ENCODE data around the gene PNKD.

DNA sequence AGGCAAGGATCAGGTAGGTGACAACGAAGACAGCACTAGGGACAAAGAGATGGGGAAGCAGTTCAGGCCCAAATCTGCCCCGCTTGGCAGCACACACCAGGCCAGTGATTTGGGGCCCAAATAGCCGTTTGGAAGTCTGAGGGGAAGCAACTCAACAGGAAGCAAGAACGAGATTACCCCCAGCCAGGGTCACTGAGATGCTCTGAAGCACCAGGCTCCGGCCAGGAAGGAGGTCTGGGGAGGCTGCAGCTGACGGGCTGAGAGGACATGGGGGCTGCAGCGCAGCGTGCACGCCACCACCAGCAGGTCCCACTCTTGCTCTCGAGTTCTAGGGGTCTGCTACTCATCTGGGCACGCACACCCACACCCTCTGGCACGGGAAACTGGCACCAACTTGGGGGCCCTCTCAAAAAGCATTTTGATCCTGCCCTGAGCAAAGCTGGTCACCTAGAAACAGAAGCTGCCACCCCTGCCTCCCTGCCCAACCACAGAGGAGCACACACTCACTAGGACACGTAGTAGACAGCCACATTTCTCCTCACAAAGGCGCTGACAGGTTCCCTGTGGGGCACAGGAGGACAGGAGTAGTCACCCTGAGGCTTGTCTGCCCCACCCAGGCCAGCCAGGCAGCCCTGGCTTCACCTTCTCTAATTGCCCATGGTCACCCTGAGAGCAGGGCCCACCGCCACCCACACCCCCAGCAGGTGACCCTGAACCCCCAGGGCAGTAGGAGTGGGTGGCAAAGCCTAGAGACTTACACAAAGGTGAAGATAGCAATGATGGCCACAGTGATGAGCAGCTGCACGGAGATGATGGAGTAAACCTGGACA, 8.4 kb downstream of the PNKD start:
- TF ChIP-seq, protein P1, sequence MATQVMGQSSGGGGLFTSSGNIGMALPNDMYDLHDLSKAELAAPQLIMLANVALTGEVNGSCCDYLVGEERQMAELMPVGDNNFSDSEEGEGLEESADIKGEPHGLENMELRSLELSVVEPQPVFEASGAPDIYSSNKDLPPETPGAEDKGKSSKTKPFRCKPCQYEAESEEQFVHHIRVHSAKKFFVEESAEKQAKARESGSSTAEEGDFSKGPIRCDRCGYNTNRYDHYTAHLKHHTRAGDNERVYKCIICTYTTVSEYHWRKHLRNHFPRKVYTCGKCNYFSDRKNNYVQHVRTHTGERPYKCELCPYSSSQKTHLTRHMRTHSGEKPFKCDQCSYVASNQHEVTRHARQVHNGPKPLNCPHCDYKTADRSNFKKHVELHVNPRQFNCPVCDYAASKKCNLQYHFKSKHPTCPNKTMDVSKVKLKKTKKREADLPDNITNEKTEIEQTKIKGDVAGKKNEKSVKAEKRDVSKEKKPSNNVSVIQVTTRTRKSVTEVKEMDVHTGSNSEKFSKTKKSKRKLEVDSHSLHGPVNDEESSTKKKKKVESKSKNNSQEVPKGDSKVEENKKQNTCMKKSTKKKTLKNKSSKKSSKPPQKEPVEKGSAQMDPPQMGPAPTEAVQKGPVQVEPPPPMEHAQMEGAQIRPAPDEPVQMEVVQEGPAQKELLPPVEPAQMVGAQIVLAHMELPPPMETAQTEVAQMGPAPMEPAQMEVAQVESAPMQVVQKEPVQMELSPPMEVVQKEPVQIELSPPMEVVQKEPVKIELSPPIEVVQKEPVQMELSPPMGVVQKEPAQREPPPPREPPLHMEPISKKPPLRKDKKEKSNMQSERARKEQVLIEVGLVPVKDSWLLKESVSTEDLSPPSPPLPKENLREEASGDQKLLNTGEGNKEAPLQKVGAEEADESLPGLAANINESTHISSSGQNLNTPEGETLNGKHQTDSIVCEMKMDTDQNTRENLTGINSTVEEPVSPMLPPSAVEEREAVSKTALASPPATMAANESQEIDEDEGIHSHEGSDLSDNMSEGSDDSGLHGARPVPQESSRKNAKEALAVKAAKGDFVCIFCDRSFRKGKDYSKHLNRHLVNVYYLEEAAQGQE (IDR thresholded peaks at IDR 0.05; ENCODE audit: low read depth), result no peak
- TF ChIP-seq TAF1 (IDR thresholded peaks at IDR 0.05; ENCODE audit: low read depth) (no peak), EP300 (IDR thresholded peaks at IDR 0.05; ENCODE audit: borderline replicate concordance) (no peak), FOXM1 (IDR thresholded peaks at IDR 0.05; ENCODE audit: borderline replicate concordance, low read depth) (no peak), ZBTB7A (IDR thresholded peaks at IDR 0.05; ENCODE audit: low read depth) (no peak), YY1 (IDR thresholded peaks at IDR 0.05; ENCODE audit: low read depth) (no peak), CREB1 (IDR thresholded peaks at IDR 0.05; ENCODE audit: low read depth) (no peak), NFIC (IDR thresholded peaks at IDR 0.05) (no peak), CEBPB (IDR thresholded peaks at IDR 0.05) (no peak), EGR1 (IDR thresholded peaks at IDR 0.05) (no peak), RAD21 (IDR thresholded peaks at IDR 0.05; ENCODE audit: low read depth) (no peak)
- TF ChIP-seq, protein P2, sequence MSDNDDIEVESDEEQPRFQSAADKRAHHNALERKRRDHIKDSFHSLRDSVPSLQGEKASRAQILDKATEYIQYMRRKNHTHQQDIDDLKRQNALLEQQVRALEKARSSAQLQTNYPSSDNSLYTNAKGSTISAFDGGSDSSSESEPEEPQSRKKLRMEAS (IDR thresholded peaks at IDR 0.05), result no peak
